Endothelial cell of umbilical vein (primary cell): ENCODE measurements around the gene FXYD7. TPM values are rescaled to one million over a fixed set of nuclear protein-coding genes. Genes with fewer than 3 reads are reported as not detected.

Experiments used
- BruUV-seq: library from RNA; stranded (reverse); fragments of 400-500 nt; replicated peaks from 2 replicates; lab custom pipeline; 2021; lab: Mats Ljungman, UMichigan
- CTCF ChIA-PET: fragments of 300-600, 350-600 bp; sonication (Branson Sonifier 250); formaldehyde crosslinking; loops from one replicate; lab custom pipeline; 2021; ENCODE audit warnings: antibody characterized with exemption, inconsistent platforms; lab: Charles Lee
- POLR2A ChIA-PET: fragments of 300-600, 350-600 bp; sonication (Branson Sonifier 250); formaldehyde crosslinking; loops from one replicate; lab custom pipeline; 2021; ENCODE audit warnings: antibody characterized with exemption, inconsistent platforms; lab: Charles Lee
- DNase-seq: peaks from one replicate; pipeline ENCODE4 v3.0.0-alpha.2; 2011; ENCODE audit warnings: low read depth, low spot score
- FAIRE-seq: peaks from 2 replicates; lab custom pipeline; 2011; peaks lifted over from hg19 to GRCh38; lab: Jason Lieb, UNC
- H2AFZ ChIP-seq: 2 replicates; pipeline ENCODE4 v1.6.0; 2012; ENCODE audit warnings: low read depth, low read length, control low read depth, inconsistent platforms
- H3K27ac ChIP-seq: 2 replicates; pipeline ENCODE4 v1.5.1; 2011; ENCODE audit warnings: low read depth, mild to moderate bottlenecking, control low read depth, low read length, moderate library complexity; ENCODE audit not compliant: insufficient read depth
- H3K27me3 ChIP-seq, 2 experiments: 2 replicates each; pipeline versions ENCODE4 v1.6.0 to v1.6.1; 2011; ENCODE audit warnings: low read length in 2 of 2, mixed read lengths in 1 of 2; ENCODE audit not compliant: control insufficient read depth in 2 of 2, insufficient read depth in 2 of 2
- H3K36me3 ChIP-seq, 2 experiments: 2 replicates in 1 of 2; 3 replicates in 1 of 2; pipeline ENCODE4 v1.5.1; 2011; ENCODE audit warnings: low read length in 2 of 2, mild to moderate bottlenecking in 1 of 2, moderate library complexity in 1 of 2; ENCODE audit not compliant: control insufficient read depth in 2 of 2, insufficient read depth in 2 of 2; ENCODE audit errors: extremely low read depth in 1 of 2
- H3K4me1 ChIP-seq: 3 replicates; pipeline ENCODE4 v1.5.1; 2011; ENCODE audit warnings: mild to moderate bottlenecking, low read length; ENCODE audit not compliant: control insufficient read depth, insufficient read depth; ENCODE audit errors: extremely low read depth
- H3K4me2 ChIP-seq: 2 replicates; pipeline ENCODE4 v1.6.1; 2011; ENCODE audit warnings: low read length, control low read depth, mixed read lengths; ENCODE audit not compliant: insufficient read depth
- H3K4me3 ChIP-seq, 3 experiments: fragments of 200-600 bp in 1 of 3; sonication (generic), shearing (Covaris generic) in 1 of 3; replicated peaks in 1 of 3; 2 replicates each; pipeline ENCODE4 v1.5.1; 2011 to 2016; ENCODE audit warnings: control low read depth in 3 of 3, low read length in 3 of 3, mild to moderate bottlenecking in 2 of 3, inconsistent platforms in 1 of 3, low read depth in 1 of 3, moderate library complexity in 1 of 3; ENCODE audit not compliant: insufficient read depth in 1 of 3
- H3K79me2 ChIP-seq: 2 replicates; pipeline ENCODE4 v1.6.0; 2012; ENCODE audit warnings: low read length, inconsistent platforms; ENCODE audit not compliant: control insufficient read depth, insufficient read depth
- H3K9ac ChIP-seq: replicated peaks from 2 replicates; pipeline ENCODE3; 2011; ENCODE audit warnings: low read length, control low read depth; ENCODE audit not compliant: insufficient read depth; ENCODE audit errors: extremely low read depth
- H3K9me1 ChIP-seq: replicated peaks from 3 replicates; pipeline ENCODE4 v1.6.0; 2011; ENCODE audit warnings: mild to moderate bottlenecking, low read length; ENCODE audit not compliant: control insufficient read depth, insufficient read depth; ENCODE audit errors: extremely low read depth
- H3K9me3 ChIP-seq: replicated peaks from 2 replicates; pipeline ENCODE4 v1.5.1; 2012; ENCODE audit warnings: low read length, inconsistent platforms; ENCODE audit not compliant: control insufficient read depth, insufficient read depth
- H4K20me1 ChIP-seq: replicated peaks from 2 replicates; pipeline ENCODE3; 2011; ENCODE audit warnings: mild to moderate bottlenecking, low read length; ENCODE audit not compliant: control insufficient read depth, insufficient read depth; ENCODE audit errors: extremely low read depth
- CTCF ChIP-seq, 2 donors: IDR thresholded peaks; 1 replicate in 1 of 2; 2 replicates in 1 of 2; pipeline ENCODE4 v1.5.1; 2011; ENCODE audit warnings: low read length in 2 of 2, mild to moderate bottlenecking in 2 of 2, moderate library complexity in 2 of 2, control low read depth in 1 of 2, inconsistent platforms in 1 of 2, low read depth in 1 of 2; ENCODE audit not compliant: insufficient read depth in 1 of 2; ENCODE audit errors: extremely low read depth in 1 of 2
- EZH2 ChIP-seq: IDR thresholded peaks from 2 replicates; pipeline ENCODE4 v1.6.1; 2012; ENCODE audit warnings: borderline replicate concordance, low read depth, mild to moderate bottlenecking, moderate library complexity, low read length, inconsistent platforms; ENCODE audit not compliant: severe bottlenecking
- FOS ChIP-seq: IDR thresholded peaks from 2 replicates; pipeline ENCODE4 v1.6.1; 2011; ENCODE audit warnings: mild to moderate bottlenecking, low read length, moderate library complexity, borderline replicate concordance; ENCODE audit not compliant: insufficient read depth
- GATA2 ChIP-seq: IDR thresholded peaks from 2 replicates; pipeline ENCODE4 v1.7.0; 2011; ENCODE audit warnings: low read depth, mild to moderate bottlenecking, moderate library complexity, mixed read lengths, low read length; ENCODE audit not compliant: insufficient read length, insufficient read depth
- JUN ChIP-seq: IDR thresholded peaks from 2 replicates; pipeline ENCODE4 v1.6.1; 2011; ENCODE audit warnings: borderline replicate concordance, low read depth; ENCODE audit not compliant: insufficient read length, insufficient read depth
- MAX ChIP-seq: IDR thresholded peaks from 2 replicates; pipeline ENCODE4 v1.6.1; 2011; ENCODE audit not compliant: insufficient read depth, insufficient read length
- MYC ChIP-seq: IDR thresholded peaks from one replicate; pipeline ENCODE4 v1.6.1; 2011; ENCODE audit warnings: mild to moderate bottlenecking, low read depth, low read length
- POLR2A ChIP-seq: IDR thresholded peaks from 2 replicates; pipeline ENCODE4 v1.6.1; 2012; ENCODE audit warnings: low read depth, mild to moderate bottlenecking, control low read depth, low read length
- POLR2AphosphoS5 ChIP-seq: IDR thresholded peaks from 2 replicates; pipeline ENCODE4 v1.6.1; 2012; ENCODE audit warnings: low read depth, mild to moderate bottlenecking, control low read depth, low read length, moderate library complexity; ENCODE audit not compliant: insufficient read depth
- dilution Hi-C: fragments of 300-500 bp; cut with MboI; formaldehyde crosslinking; loops from one replicate; pipeline ENCODE4 v1.15.0; 2019; ENCODE audit warnings: low sequenced_read_pairs; ENCODE audit not compliant: extremely low pct_ligation_motif_present
- intact Hi-C: fragments of 100-400 bp; cut with micrococcal nuclease; formaldehyde crosslinking; loops from one replicate; pipeline ENCODE4 v1.10.0; 2022
- polyA plus RNA-seq, 4 experiments: library from polyadenylated mRNA; depleted of rRNA in 3 of 4; stranded (reverse) in 3 of 4; unstranded in 1 of 4; fragments of >200 nt; gene quantifications; 2 replicates each; pipeline versions ENCODE4 v1.2.1 to v1.2.3, GENCODE V29; 2011 to 2012; ENCODE audit warnings: missing spikeins in 1 of 4
- total RNA-seq: library from RNA; stranded (reverse); gene quantifications from 2 replicates; pipeline ENCODE4 v1.2.3, GENCODE V29; 2021

Gene FXYD7
- total and polyA plus RNA-seq, 2 donors (not counting 3 experiments of a cell fraction or from before 2014, with no cell fraction given) = not detected

GRCh38 chr19:35176181-35176570 is 33.1 kb downstream of the FXYD7 start:
- POLR2A ChIA-PET = no interaction called here
- BruUV-seq = no TSS peak

More at GRCh38 chr19:35176181-35176570, 33.1 kb downstream of the FXYD7 start:
- dilution Hi-C loops (no loop called here), intact Hi-C loops (no loop called here)
- no peaks in the 10 kb centered on the region for H3K9me3 ChIP-seq
- no peak overlapping the region for H2AFZ ChIP-seq
- no peaks in the 10 kb centered on the region for H3K79me2 ChIP-seq
- H3K9ac ChIP-seq = no peak overlapping the region
- TF ChIP-seq POLR2A (no peak), CTCF (IDR thresholded peaks at IDR 0.05; ENCODE audit: extremely low read depth in 1 of 2, insufficient read depth in 1 of 2, low read depth in 1 of 2, low read length in 2 of 2) (no peak), EZH2 (no peak), MAX (no peak), MYC (no peak), GATA2 (no peak), JUN (no peak), POLR2AphosphoS5 (no peak), FOS (no peak)
- peaks cover 0 to 2% of the 10 kb centered on the region in 2 experiments for H3K27me3 ChIP-seq
- no peak overlapping the region for H3K4me2 ChIP-seq
- H4K20me1 ChIP-seq = no peaks in the 10 kb centered on the region
- H3K9me1 ChIP-seq = no peaks in the 10 kb centered on the region
- H3K36me3 ChIP-seq = no peaks in the 10 kb centered on the region
- no peak for DNase-seq
- no peaks in the 10 kb centered on the region for H3K4me1 ChIP-seq
- CTCF ChIA-PET = no interaction called here
- no peak overlapping the region for H3K27ac ChIP-seq
- H3K4me3 ChIP-seq = no peak overlapping the region
- FAIRE-seq = no peak
